ENCODE data around the gene MAP2K4.

MAP2K4 gene

DNA sequence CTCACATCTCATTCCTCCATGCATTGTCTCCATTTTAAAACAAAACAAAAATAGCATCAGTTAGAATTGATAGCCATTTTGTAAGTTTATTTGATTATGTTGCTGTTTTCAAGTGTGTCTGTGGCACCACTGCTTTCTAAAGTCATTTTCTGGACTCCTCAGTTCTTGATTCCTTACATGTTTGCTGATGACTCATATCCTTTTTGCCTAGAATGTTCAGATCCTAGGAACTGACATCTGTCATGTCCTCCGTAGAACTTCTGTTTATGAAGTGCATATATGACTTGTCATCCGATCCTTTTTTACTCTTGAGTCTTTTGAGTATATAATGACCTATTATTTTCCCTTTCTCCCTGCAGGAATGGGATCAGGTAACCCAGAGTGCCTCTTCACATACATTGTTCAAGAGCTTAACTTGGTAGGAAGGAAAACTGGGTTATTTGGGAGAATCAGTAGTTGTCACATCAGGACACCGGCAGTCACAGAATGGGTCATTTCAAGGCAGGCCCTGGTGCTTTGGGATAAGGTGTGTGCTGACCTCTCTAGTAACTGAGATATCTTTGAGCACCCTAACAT, 69.2 kb downstream of the MAP2K4 start:
- peak; percentile 48 for DNase-seq (ENCODE audit: low spot score)

DNA sequence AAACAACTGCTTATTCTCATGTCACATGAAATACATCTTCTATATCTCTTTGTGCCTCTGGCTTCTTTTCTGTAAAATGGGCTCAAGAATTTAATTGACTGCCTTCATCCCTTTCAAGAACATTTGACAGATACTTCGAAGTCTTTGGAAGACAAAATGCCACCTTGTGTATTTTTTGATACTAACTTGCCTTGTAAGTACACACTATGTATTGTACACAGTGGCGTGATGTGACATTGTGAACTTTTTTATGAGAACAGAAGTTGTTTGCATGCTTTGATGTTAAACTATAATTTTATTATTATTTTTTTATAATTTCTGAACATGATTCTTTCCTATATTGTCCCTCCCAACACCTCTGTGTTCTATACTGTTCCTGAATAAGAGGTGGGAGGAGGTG, 73.7 kb downstream of the MAP2K4 start:
- DNase-seq (ENCODE audit: low spot score) = no peak

DNA sequence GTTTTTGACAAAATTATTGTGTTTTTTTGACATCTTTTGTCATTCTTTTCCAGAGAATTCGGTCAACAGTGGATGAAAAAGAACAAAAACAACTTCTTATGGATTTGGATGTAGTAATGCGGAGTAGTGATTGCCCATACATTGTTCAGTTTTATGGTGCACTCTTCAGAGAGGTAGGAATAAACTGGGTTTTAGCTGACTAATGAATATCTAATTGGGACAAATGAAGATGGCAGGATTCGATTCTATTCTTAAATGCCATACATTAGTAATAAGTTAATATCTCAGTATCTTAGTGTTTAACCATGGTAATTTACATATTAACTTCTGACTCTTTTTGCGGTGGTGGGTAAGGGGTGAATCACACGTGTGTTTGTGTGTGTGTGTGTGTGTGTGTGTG, 74.8 kb downstream of the MAP2K4 start:
- no peak for DNase-seq (ENCODE audit: low spot score)

DNA sequence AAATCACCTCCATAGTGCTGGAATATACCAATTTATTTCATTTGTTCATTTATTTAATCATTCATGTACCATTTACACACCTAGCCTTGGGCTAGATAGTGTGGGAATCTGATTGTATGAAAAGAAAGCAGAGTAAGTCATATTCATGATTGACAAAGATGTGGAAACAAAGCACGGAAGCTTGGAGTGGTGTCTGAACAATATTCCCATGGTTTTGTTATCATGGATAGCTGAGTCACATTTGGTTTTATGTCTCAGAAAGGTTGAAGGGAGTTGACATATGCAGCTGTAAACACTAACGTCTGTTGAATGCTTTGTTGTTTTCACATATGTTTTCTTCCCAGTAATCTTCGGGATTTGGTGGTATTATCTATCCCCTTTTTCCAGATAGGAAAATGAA, 76.6 kb downstream of the MAP2K4 start:
- DNase-seq (ENCODE audit: low spot score) = no peak

DNA sequence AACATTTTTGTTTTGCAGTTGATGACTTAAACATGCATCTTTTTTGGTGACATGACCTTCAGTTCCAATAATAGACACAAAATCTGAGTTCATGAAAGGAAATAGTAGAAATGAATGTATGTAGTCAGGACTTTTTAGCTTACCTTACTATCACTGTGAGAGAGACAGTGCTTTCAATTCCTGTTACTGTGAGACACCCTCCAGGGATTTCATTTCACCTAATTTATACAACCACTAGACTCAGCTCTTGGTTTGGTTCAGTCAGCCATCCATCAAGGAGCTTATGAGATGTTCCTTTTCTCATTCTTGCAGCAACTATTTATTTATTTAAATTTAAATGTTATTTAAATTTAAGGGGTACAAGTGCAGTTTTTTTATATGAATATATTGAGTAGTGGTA, 77.9 kb downstream of the MAP2K4 start:
- no peak for DNase-seq (ENCODE audit: low spot score)

DNA sequence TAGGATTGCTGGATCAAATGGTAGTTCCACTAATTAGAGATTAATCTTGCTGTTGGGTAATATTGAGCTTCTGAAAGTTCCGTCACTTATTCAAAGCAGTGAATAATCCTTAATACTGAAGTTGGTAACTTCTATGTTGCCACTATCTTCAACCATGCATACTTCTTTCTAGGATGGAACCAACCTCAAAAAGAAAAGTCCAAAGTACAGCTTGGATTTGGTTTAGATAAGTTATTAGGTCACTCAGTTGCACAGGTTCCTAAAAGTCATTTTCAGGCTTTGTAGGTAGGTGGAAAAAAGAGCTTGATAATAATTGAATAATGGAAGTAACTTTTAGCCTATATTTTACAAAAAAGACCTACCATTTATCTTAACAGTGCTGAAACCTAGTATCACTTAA, 78.7 kb downstream of the MAP2K4 start:
- DNase-seq (ENCODE audit: low spot score) = no peak

DNA sequence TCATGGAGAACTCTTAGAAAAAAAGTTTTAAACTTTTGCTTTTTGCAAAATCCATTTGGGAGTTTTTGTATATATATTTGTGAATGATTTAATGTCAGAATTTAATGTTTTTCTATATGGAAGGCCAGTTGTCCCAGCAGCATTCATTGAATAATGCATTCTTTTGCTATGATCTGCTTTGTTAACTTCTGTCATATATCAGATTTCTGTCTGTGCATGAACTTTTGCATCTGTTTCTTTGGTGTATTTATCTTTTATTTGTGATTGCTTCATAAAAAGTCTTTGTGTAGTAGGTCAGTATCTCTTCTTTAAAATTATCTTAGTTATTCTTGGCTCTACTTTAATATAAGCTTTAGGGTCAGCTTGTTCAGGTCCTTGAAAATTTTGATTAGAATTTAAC, 84.2 kb downstream of the MAP2K4 start:
- DNase-seq (ENCODE audit: low spot score) = no peak

DNA sequence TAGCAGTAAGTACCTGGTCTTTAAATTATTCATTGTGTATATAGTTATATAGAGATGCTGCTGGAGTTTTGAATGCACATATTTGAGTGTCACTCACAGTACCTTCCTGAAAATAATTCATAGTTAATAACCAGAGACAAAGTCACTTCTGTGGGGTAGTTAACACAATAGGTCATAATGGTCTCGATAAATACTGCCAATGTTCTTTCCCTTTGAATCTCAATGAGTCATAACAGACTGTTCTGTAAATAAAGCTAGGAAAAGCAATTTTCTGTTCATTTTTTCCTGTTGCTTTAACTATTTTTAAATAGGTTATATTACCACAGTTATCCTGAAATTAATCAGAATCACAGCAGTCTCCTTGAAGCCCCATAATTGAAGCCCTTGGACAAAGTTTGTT, 87.2 kb downstream of the MAP2K4 start:
- no peak for DNase-seq (ENCODE audit: low spot score)

DNA sequence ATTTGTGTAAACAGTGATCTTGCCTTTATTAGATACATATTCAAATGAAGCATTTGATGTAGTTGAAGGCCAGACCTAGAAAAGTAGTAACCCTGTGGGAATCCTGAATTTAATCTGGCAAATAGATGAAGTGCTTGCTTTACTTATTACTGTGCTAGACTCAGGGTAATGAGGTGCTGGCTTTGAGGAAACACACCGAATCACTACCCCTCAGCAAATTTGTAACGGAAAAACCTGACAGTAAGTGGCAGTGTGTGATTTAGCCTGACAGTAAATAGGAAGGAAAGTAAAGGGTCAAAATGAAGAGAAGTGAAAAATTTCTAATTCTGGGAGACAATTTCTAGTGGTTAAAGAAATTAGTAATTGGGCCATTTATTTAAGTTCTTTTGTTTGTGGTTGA, 90.2 kb downstream of the MAP2K4 start:
- no peak for DNase-seq (ENCODE audit: low spot score)

DNA sequence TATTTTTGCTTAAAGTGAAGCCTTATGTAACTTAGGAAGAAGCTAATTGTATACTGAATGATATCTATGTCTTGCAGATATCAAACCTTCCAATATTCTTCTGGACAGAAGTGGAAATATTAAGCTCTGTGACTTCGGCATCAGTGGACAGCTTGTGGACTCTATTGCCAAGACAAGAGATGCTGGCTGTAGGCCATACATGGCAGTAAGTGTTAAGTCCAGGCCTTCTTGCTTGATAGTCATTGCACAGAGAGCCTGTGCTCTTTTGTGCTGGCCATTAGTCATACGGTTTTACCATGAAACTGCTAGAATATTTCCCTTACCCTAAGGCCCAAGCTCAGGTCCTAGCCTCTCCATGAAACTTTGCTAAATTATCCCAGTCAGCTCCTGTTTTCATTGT, 92.5 kb downstream of the MAP2K4 start:
- no peak for DNase-seq (ENCODE audit: low spot score)

DNA sequence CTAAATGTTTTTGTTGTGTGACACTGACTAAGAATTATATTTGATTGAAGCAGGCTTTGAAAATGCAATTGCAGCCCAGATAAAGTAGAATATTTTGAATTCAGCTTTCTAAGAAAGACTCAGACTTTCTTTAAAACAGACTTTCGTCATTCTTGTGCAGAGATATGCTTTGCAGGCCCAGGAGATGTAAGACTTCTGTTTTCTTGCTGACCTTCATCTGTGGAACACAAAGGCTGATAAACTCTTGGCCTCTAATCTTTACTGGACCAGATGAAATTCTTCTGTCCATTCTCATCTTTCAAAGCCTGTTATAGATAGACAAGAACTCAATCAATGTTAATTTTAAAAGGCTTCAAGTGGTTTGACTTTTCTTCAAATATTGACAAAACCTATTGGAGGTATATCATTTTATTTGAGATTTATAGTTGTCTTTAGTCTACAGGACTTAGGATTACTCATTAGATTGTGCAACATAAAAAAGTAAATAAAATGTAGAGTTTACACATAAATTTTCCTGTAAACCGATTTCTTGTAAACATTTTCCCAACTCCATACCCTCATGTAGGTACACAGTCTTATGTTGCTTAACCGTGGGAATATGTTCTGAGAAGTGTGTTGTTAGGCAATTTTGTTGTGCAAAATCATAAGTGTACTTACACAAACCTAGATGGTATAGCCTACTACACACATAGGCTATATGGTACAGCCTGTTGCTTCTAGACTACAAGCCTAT, 94.2 kb downstream of the MAP2K4 start:
- no peak for DNase-seq (ENCODE audit: low spot score)

DNA sequence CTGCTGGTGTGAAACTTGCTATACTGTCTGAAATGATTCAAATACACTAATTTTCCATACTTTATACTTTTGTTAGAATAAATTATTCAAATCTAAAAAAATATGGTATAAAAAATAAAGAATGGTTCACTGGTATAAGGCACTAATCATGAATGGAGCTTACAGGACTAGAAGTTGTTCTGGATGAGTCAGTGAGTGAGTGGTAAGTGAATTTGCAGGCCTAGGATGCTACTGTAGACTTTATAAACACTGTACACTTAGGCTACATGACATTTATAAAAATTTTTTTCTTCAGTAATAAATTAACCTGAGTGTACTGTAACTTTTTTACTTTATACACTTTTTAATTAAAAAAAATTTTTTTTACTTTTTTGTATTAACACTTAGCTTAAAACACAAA, 95.5 kb downstream of the MAP2K4 start:
- no peak for DNase-seq (ENCODE audit: low spot score)

DNA sequence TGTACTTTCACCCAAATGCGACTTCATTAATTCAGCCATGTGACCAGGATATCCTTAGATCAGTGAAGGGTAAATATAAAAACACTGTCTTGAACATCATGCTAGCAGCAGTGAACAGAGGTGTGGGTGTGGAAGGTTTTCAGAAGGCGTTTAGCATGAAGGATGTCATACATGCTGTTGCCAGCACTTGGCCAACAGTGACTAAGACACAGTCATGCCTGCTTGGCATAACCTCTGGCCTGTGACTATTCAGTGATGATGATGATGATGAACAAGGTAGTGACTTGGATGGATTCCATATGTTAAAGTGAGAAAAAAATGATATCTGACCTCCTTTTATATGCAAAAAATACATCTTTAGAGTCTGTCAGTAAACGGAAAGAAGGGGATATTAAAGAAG, 97.9 kb downstream of the MAP2K4 start:
- peak; percentile 70 for DNase-seq (ENCODE audit: low spot score)

DNA sequence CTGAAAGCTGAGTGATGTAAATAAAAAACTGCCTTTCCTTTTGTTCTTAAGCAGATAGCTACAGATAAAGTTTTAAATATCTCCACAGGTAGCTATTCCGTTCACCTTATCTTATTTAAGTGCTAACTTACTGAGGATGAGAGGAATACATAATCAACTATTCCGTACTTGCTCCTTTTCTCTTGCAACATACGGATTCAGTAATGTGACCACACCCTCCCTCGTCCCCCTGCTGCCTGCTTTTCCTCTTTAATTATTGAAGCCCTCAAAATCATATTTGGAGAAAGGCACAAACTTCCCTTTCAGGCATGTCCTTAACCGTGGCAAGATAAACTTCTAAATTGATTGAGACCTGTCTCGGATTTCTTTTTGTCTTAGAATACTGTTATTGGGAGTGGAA, 101.4 kb downstream of the MAP2K4 start:
- DNase-seq (ENCODE audit: low spot score) = no peak

DNA sequence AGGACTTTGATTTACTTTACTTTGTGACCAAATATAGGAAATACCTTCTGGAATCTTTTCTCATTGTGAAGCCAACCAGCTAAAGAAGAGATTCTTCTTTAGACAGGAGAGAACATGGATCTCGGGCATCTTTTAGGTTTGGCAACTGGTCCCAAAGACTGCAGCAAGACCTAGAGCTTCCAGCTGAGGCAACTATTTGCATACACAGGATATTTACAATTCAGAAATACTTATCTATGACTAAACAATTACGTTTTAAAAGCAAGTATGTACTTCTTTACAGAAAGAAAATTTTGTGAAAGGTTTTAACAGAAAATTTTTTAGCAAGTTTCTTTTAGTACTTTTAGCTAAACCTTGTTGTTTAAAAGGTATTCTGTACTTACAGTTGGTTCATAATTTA, 106.5 kb downstream of the MAP2K4 start:
- DNase-seq (ENCODE audit: low spot score) = no peak

DNA sequence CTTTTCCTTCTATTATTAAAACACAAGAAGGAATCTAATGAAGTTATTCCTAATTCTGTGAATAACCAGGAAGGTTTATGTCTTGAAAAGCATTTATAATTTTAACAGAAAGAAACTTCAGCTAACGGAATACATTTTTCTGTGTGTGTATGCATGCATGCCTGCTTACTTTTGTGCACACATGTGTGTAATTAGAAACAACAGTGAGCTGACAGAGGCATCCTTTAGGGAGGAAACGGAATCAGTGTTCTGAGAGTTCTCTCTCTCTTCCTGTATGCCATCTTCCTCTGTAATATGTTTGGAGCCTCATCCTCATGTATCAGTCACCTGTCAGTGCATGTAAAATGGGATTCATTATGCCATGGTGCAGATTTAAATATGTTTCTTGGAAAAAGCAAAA, 107.0 kb downstream of the MAP2K4 start:
- no peak for DNase-seq (ENCODE audit: low spot score)

DNA sequence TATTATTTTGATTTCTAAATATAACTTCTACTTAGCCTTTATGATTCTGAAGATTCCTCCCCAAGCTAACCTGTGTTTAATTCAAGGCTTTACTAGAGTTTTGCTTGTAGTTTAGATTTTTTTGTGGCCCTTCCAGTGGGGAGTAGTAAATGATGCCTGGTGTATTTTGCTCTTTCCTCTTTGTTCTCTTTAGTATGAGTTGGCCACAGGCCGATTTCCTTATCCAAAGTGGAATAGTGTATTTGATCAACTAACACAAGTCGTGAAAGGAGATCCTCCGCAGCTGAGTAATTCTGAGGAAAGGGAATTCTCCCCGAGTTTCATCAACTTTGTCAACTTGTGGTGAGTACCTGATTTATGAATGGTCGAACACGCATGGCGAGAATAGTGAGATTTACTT, 108.3 kb downstream of the MAP2K4 start:
- DNase-seq (ENCODE audit: low spot score) = no peak

DNA sequence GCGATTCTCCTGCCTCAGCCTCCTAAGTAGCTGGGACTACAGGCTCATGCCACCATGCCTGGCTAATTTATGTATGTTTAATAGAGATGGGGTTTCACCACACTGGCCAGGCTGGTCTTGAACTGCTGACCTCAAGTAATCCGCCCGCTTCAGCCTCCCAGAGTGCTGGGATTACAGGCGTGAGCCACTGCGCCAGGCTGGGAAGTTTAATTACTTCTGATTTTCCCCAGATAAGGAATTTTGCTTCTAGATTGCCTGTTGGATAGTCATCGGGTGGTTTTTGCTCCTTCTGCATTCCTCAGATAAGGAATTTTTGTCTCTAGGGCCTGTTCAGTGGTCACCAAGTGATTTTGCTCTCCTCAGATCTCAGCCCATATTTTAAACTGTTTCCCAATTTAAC, 112.5 kb downstream of the MAP2K4 start:
- no peak for DNase-seq (ENCODE audit: low spot score)

DNA sequence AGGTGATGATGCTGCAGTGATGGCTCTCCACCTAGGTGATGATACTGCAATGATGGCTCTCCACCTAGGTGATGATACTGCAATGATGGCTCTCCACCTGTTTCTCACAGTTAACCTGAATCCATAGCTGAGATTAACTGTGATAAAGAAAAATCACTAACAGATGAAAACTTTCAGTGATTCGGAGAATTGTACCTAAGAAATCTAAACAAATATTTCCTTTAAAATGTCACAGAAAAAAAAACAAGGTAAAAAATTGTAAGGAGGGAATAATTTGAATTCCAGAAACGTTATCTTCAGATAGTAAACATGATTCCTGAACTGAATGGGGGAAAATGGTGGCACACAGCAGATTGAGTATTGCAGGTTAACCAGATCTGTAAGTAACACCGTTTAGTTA, 113.4 kb downstream of the MAP2K4 start:
- DNase-seq (ENCODE audit: low spot score) = no peak

DNA sequence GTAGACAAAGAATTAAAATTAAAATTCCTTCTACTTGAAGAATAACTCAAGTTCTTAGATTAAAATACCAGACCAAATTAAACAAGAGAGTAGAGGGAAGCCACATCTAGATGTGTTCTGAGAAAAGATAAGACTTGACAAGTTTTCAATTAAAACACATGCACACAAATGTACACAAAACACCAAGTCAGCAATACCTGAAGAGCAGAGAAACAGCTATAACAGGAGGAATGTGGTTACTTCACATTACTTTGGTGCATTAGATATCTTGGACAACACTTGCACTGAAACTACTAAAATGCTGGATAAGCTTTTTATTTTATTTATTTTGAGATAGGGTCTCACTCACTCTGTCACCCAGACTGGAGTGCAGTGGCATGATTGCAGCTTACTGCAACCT, 113.9 kb downstream of the MAP2K4 start:
- no peak for DNase-seq (ENCODE audit: low spot score)

DNA sequence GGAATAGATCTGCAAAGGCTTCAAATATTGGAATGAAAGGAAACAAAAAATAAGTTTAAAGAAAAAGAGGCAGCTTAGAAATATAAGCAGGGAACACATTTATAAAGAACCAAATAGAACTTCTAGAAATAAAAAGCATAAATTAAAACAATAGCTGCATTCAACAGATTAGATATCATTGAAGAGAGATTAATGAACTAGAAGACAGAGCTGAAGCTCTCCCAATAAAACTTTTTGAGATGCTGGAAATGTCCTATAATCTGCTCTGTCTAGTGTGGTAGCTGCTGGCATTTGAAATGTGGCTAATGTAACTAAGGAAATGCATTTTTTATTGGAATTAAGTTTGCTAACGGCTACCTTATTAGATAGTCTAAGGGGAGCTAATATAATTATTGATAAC, 115.6 kb downstream of the MAP2K4 start:
- no peak for DNase-seq (ENCODE audit: low spot score)

DNA sequence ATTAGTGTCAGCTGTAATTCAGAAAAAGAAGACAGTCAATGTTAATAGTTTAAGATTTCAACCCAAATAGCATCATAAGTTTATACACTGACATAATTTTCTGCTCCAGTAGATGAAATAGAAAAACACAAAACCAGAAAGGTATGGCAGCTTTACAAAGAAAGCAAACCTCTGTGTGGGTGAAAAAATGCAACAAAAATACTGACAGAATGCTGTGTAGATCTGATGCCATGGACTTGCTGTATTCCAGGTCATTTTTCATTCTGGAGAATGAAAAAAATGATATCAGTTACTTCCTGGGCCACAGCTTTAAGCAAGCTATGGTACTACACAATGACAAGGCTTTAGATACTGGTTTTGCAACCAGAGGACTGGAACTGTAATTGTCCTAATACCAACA, 116.0 kb downstream of the MAP2K4 start:
- DNase-seq (ENCODE audit: low spot score) = no peak

DNA sequence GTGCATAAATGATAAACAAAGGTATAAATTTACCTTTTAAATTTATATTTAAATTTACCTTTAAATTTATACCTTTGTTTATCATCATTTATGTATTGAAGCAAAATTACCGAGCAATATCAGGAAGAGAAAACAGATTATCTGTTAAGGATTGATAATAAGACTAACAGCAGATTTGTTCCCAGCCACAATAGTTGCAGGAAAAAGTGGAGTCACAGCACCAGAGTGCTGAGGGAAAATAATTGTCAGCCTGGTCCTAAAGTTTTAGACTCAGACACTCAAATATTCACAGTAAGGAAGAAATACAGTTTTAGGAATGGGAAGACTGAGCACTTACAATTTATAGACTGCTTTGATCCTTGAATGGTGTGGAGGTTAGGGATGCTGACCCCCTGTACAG, 117.2 kb downstream of the MAP2K4 start:
- no peak for DNase-seq (ENCODE audit: low spot score)

DNA sequence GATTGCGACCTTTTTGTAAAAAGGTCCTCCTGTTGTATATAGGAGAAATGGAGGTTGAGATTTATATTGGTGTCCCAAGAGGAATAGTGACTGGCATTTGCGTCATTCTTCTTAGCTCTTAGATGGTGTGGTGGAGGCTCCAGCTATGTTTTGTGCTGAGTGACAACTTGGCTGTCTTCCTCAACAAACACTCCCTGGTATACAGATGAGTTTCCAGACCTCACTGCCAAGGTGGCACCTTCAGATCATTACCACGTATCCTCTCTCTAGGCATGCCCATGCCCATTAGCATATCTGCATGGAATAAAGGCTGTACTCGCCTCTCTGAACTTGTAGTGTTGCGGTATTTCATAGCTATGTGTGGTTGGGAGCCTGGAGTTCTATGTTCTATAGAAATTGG, 120.0 kb downstream of the MAP2K4 start:
- no peak for DNase-seq (ENCODE audit: low spot score)

All from RKO (cell line).